K562 (cell line): ENCODE measurements around the gene HSDL1. TPM values are rescaled to one million over a fixed set of nuclear protein-coding genes. Genes with fewer than 3 reads are reported as not detected.

ENCODE experiments used
- CBFB ChIP-seq: sonication (generic); formaldehyde crosslinking; IDR thresholded peaks from 2 replicates; pipeline ENCODE4 v1.4.0; 2020; ENCODE audit warnings: mild to moderate bottlenecking, missing genetic modification reagents
- CREB3L1 ChIP-seq: fragments of 450-650 bp; IDR thresholded peaks from 2 replicates; pipeline ENCODE4 v1.6.1; 2014; ENCODE audit warnings: low read depth, mild to moderate bottlenecking, moderate library complexity, borderline replicate concordance
- FOXJ2 ChIP-seq: fragments of 200-800 bp; sonication (Bioruptor generic); IDR thresholded peaks from 2 replicates; pipeline ENCODE4 v1.6.1; 2016; ENCODE audit warnings: missing genetic modification characterization, missing compliant biosample characterization
- IFI16 ChIP-seq: fragments of 250-450 bp; sonication (Bioruptor Pico); IDR thresholded peaks from 2 replicates; pipeline ENCODE4 v2.1.2; 2022; ENCODE audit warnings: mild to moderate bottlenecking, inconsistent platforms
- MBD1 ChIP-seq: fragments of 250-450 bp; sonication (Bioruptor Pico); IDR thresholded peaks from 2 replicates; pipeline ENCODE4 v1.8.0; 2022; ENCODE audit warnings: inconsistent platforms
- MEIS2 ChIP-seq: fragments of 450-650 bp; IDR thresholded peaks from 2 replicates; pipeline ENCODE4 v1.6.1; 2014; ENCODE audit warnings: mild to moderate bottlenecking; ENCODE audit not compliant: partially characterized antibody
- MTA3 ChIP-seq: fragments of 450-650 bp; formaldehyde crosslinking; IDR thresholded peaks from 2 replicates; pipeline ENCODE4 v1.6.1; 2017; ENCODE audit warnings: mild to moderate bottlenecking, borderline replicate concordance
- NEUROD1 ChIP-seq: fragments of 150-350 bp; IDR thresholded peaks from 2 replicates; pipeline ENCODE4 v1.6.1; 2014; ENCODE audit warnings: borderline replicate concordance, low read length, low read depth; ENCODE audit not compliant: partially characterized antibody
- PCBP2 ChIP-seq: fragments of 200-400 bp; formaldehyde crosslinking; IDR thresholded peaks from 2 replicates; pipeline ENCODE4 v1.6.1; 2018; ENCODE audit warnings: low read length, low read depth, mild to moderate bottlenecking, moderate library complexity; ENCODE audit not compliant: poor library complexity, severe bottlenecking
- PHF21A ChIP-seq: fragments of 450-650 bp; IDR thresholded peaks from 2 replicates; pipeline ENCODE4 v1.6.1; 2017; ENCODE audit warnings: low read depth, borderline replicate concordance
- POLR2H ChIP-seq: IDR thresholded peaks from 2 replicates; pipeline ENCODE4 v1.6.1; 2016; ENCODE audit warnings: missing genetic modification characterization, low read depth, mild to moderate bottlenecking, control low read depth, missing compliant biosample characterization, moderate library complexity
- SMAD2 ChIP-seq: fragments of 150-350 bp; IDR thresholded peaks from 2 replicates; pipeline ENCODE4 v1.6.1; 2014; ENCODE audit warnings: low read depth, mild to moderate bottlenecking, low read length
- SMARCA4 ChIP-seq: fragments of 450-650 bp; IDR thresholded peaks from 2 replicates; pipeline ENCODE4 v1.6.1; 2016
- SMARCA5 ChIP-seq: fragments of 450-650 bp; IDR thresholded peaks from 2 replicates; pipeline ENCODE4 v1.6.1; 2016
- ZFP36 ChIP-seq: fragments of 150-350 bp; IDR thresholded peaks from 2 replicates; pipeline ENCODE4 v1.6.1; 2018; ENCODE audit warnings: low read length, low read depth; ENCODE audit not compliant: partially characterized antibody
- ZNF384 ChIP-seq: IDR thresholded peaks from 2 replicates; pipeline ENCODE4 v1.6.1; 2012; ENCODE audit warnings: low read depth, low read length, improper control_type of control experiment
- ZNF444 ChIP-seq: fragments of 250-450 bp; sonication (Bioruptor Pico); IDR thresholded peaks from 2 replicates; pipeline ENCODE4 v1.4.0; 2020; ENCODE audit warnings: mild to moderate bottlenecking, moderate library complexity
- polyA plus RNA-seq, 8 experiments: library from polyadenylated mRNA; depleted of rRNA in 4 of 8; stranded (reverse) in 5 of 8; unstranded in 3 of 8; fragments of >200 nt; fragmentation: Nextera tagmentation in 2 of 8; fragmentation: Illumina TruSeq in 1 of 8; extraction: Ambion mirVana in 2 of 8; extraction: Trizol in 1 of 8; gene quantifications; 2 replicates each; pipeline versions ENCODE4 v1.2.1 to v1.2.3, GENCODE V29; 2011 to 2014; ENCODE audit warnings: inconsistent platforms in 1 of 8, missing spikeins in 1 of 8
- total RNA-seq, 7 experiments: library from RNA; depleted of rRNA in 6 of 7; stranded (reverse); fragments of >200 nt in 6 of 7; fragmentation: Illumina TruSeq in 2 of 7; extraction: Trizol in 2 of 7; gene quantifications; 2 replicates each; pipeline versions ENCODE4 v1.2.1 to v1.2.3, GENCODE V29; 2011 to 2021; ENCODE audit warnings: low replicate concordance in 1 of 7
- TF ChIP-seq, protein P1 (sequence below), 2 experiments: fragments of 450-650 bp; IDR thresholded peaks; 2 replicates each; pipeline ENCODE4 v1.6.1; 2018; ENCODE audit warnings: mild to moderate bottlenecking in 2 of 2, low read depth in 1 of 2; ENCODE audit not compliant: partially characterized antibody in 2 of 2
- TF ChIP-seq, protein P2 (sequence below): fragments of 450-650 bp; IDR thresholded peaks from 2 replicates; pipeline ENCODE4 v1.6.1; 2016

HSDL1 gene
- total and polyA plus RNA-seq, 9 of the 15 experiments (the other 6 are each of a cell fraction or from before 2014, with no cell fraction given) = 14.8 to 41.2 (median 27.7) TPM

DNA sequence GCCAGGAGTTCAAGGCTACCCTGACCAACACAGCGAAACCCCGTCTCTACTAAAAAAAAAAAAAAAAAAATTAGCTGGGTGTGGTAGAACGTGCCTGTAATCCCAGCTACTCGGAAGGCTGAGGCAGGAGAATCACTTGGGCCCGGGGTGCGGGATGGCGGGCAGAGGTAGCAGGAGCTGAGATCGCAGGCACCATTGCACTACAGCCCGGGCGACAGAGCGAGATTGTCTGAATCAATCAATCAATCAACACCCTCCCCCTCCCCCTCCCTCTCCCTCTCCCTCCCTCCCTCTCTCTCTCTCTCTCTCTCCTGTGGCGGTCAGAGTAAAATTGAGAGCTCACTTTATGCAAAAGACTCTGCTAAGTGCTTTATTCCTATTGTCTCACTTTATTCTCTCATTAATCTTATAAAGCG lies 1.2 kb downstream of the HSDL1 start (continued):
- TF ChIP-seq MBD1 (CRISPR knock-in tag) (0 out of 2 replicates have a peak, but pooled peaks have one; percentile 51), PCBP2 (peak; percentile 23), FOXJ2 (0 out of 2 replicates have a peak, but pooled peaks have one; percentile 59), MEIS2 (peak; percentile 89), CBFB (no peak), NEUROD1 (peak; percentile 35), SMAD2 (no peak), SMARCA4 (no peak), PHF21A (0 out of 2 replicates have a peak, but pooled peaks have one; percentile 27), CREB3L1 (no peak), SMARCA5 (no peak), MTA3 (no peak), POLR2H (tag) (no peak), ZFP36 (no peak), IFI16 (CRISPR knock-in tag) (no peak), ZNF384 (peak; percentile 56), ZNF444 (peak; percentile 99)
- TF ChIP-seq, protein P1, sequence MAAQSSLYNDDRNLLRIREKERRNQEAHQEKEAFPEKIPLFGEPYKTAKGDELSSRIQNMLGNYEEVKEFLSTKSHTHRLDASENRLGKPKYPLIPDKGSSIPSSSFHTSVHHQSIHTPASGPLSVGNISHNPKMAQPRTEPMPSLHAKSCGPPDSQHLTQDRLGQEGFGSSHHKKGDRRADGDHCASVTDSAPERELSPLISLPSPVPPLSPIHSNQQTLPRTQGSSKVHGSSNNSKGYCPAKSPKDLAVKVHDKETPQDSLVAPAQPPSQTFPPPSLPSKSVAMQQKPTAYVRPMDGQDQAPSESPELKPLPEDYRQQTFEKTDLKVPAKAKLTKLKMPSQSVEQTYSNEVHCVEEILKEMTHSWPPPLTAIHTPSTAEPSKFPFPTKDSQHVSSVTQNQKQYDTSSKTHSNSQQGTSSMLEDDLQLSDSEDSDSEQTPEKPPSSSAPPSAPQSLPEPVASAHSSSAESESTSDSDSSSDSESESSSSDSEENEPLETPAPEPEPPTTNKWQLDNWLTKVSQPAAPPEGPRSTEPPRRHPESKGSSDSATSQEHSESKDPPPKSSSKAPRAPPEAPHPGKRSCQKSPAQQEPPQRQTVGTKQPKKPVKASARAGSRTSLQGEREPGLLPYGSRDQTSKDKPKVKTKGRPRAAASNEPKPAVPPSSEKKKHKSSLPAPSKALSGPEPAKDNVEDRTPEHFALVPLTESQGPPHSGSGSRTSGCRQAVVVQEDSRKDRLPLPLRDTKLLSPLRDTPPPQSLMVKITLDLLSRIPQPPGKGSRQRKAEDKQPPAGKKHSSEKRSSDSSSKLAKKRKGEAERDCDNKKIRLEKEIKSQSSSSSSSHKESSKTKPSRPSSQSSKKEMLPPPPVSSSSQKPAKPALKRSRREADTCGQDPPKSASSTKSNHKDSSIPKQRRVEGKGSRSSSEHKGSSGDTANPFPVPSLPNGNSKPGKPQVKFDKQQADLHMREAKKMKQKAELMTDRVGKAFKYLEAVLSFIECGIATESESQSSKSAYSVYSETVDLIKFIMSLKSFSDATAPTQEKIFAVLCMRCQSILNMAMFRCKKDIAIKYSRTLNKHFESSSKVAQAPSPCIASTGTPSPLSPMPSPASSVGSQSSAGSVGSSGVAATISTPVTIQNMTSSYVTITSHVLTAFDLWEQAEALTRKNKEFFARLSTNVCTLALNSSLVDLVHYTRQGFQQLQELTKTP (IDR thresholded peaks at IDR 0.05; ENCODE audit: low read depth in 1 of 2, partially characterized antibody in 2 of 2) = peak in 1 of 2 experiments; percentile 98
- TF ChIP-seq, protein P2, sequence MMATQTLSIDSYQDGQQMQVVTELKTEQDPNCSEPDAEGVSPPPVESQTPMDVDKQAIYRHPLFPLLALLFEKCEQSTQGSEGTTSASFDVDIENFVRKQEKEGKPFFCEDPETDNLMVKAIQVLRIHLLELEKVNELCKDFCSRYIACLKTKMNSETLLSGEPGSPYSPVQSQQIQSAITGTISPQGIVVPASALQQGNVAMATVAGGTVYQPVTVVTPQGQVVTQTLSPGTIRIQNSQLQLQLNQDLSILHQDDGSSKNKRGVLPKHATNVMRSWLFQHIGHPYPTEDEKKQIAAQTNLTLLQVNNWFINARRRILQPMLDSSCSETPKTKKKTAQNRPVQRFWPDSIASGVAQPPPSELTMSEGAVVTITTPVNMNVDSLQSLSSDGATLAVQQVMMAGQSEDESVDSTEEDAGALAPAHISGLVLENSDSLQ = peak; percentile 91
